Stimulated activated naive CD8-positive, alpha-beta T cell treated with anti-CD3 and anti-CD28 coated beads, Interleukin-15, Interleukin-2, amounts not matched to agents 100 U/mL and 50 U/mL, for 24 hours (primary cell): Measurements from ENCODE around the gene SNAPC3.
A peak's percentile ranks its signal among the peaks of the same experiment; 100 is the strongest.
"Not testable (repeated sequence)": the region's sequence is repeated elsewhere in the genome, so short reads cannot be mapped to it uniquely, and the experiment has no call there.

Experiments
- ATAC-seq: fragments of 150-1000 bp; cut with Tn5 transposase; one replicate; pipeline ENCODE4 v1.10.0; 2021
- DNase-seq: peaks from one replicate; pipeline ENCODE4 v3.0.0; 2021

The SNAPC3 gene

DNA sequence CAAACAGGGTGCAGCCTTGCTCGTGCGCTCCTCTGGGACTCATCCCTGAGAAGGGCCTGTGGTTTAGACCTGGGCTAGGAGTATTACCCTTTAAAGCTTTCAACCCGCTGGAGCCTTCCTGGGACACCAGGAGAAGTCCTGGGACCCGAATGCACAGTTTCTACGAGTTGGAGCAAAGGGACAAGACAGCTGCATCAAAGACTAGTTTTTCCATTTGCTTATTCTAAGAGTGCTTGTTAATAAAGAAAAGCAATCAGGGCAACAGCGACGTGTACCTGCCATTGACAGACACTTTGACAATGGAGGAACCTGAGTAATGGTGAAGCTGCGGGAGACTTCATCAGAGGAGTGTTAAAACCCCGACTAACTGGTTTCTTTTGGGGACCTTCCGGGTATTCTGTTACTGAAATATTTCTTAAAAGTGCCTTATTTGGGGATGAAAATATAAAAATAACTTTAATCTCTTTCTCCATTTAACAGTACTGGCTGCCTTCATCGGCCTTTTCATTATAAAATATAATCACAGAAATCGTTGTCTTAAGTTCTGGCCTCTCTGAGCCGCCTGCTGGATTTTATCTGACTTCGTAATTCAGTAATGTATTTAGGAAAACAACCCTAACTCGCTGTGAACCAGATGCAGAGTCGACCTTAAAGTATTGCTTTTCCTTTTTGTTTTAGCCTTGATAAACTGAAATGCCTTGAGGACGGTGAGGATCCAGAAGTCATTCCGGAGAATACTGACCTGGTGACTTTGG, 732 bp downstream of the SNAPC3 start:
- peak; percentile 10 for ATAC-seq
- DNase-seq = no peak

DNA sequence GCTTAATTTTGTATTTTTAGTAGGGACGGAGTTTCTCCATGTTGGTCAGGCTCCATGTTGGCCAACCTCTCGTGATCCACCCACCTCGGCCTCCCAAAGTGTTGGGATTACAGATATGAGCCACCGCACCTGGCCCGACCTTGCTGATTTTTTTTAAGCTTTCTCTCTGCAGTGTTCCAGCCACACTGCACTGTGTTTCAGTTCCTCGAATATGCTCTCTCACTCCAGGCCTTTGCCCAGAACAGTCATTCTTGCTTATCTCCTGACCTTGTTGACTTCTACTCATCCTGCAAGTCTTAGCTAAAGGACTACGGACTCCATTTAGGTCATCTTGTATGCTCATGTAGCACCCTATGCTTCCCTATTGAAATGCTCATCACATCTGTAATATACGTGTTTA, 3.3 kb downstream of the SNAPC3 start:
- ATAC-seq = no peak
- no peak for DNase-seq

DNA sequence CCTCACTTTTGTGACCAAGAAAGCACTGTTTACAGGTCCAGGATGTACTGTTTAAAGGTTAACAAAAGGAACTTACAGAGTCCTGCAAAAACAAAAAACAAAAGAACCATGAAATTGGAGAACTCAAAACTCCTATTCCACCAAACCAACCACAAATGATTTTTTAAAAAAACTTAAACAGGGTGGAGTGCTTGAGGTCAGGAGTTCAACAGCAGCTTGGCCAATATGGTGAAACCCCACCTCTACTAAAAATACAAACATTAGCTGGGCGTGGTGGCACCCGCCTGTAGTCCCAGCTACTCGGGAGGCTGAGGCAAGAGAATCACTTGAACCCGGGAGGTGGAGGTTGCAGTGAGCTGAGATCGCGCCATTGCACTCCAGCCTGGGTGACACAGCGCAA, 5.0 kb downstream of the SNAPC3 start:
- not testable (repeated sequence) for ATAC-seq, DNase-seq

DNA sequence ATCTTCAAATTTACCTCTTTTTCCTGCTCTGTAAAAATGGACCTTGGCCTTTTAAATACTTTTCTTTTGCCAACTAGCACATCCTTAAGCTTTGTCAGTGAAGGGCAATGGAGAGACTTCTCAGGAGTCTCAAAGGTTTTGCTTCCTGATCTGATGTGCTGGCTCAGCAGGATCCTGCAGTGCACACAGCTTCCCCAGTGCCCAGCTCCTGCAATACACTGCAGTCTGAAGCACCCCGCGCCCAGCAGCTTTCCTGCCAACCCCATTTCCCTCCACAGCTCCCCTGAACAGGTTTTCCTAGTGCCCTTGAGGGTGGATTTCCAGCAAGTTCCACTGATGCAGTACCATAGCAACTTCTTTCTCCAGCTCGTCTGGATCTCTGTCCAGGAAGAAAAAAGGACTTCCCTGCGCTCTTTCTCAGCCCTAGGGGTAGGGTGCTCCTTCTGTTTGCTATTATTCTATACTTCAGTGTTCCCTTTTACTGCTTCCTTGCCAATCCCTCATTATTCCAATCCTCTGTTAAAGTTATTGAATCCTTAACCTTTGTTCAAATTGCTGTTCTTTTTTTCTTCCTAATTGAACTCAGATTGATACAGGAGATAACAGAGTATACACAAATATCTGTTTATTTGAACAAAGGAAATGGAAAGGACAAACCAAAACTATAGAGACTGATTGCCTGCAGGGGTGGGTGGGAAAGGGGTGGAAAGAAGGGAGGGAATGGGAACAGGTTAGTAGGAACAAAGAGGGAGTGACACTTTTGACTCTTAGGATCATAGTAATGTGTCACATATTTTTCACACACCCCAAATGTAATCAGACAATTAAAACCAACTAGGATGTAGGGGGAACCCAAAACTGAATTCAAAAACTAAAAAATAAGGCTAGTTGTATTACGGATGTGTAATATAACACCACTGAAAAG, 8.5 kb downstream of the SNAPC3 start:
- DNase-seq (no peak), ATAC-seq (no peak)

DNA sequence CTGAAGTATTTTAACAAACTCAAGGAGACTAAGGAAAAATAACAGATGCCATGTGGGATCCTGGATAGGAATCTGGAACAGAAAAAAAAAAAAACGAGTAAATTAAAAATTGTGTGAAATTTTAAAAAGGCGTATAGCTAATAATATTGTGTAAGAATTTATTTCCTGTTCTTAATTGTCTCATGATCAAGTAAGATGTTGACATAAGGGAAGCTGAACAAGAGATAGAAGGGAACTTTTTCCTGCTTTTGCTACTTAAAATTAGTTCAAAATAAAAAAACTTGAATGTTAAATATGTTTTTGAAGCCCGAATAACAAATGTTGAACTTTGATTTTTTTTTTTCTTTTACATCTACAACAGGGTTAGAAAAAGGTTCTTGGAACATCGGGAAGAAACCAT, 10.5 kb downstream of the SNAPC3 start:
- DNase-seq (no peak), ATAC-seq (no peak)

DNA sequence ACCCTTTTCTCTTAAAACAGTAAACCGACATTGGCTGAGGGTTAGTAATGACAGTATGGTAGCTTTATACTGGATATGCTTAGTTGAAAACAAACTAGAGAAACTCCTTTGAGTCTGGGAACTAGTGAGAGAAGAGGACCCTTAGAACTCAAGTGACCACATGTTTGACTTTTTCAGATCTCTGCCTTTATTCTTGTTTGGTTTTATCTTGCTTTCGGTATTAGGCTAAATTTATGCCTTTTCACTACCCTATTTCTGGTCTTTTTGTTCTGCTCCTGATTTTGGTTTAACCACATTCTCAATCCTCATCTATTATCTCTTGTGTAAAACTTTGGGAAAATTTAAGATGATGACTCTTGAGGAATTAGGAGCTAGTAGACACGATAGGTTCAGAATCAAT, 11.0 kb downstream of the SNAPC3 start:
- no peak for DNase-seq
- ATAC-seq = no peak

DNA sequence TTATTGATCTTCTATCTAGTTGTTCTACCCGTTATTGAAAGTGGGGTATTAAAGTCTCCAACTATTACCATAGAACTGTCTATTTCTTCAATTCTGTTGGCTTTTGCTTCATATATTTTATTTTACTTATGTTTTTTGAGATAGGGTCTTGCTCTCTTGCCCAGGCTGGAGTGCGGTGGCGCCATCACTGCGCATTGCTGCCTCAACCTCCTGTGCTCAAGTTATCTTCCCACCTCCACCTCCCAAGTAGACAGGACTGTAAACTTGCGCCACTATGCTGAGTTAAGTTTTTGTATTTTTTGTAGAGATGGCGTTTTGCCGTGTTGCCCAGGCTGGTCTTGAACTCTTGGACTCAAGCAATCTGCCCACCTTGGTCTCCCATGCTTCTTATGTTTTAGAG, 16.2 kb downstream of the SNAPC3 start:
- ATAC-seq = no peak
- no peak for DNase-seq

DNA sequence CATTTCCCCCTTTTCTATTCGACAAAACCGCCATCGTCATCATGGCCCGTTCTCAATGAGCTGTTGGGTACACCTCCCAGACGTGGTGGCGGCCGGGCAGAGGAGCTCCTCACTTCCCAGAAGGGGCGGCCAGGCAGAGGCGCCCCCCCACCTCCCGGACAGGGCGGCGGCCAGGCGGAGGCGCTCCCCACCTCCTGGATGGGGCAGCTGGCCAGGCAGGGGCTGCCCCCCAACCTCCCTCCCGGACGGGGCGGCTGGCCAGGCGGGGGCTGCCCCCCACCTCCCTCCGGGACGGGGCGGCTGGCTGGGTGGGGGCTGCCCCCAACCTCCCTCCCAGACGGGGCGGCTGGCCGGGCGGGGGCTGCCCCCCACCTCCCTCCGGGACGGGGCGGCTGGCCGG, 19.2 kb downstream of the SNAPC3 start:
- not testable (repeated sequence) for DNase-seq, ATAC-seq

DNA sequence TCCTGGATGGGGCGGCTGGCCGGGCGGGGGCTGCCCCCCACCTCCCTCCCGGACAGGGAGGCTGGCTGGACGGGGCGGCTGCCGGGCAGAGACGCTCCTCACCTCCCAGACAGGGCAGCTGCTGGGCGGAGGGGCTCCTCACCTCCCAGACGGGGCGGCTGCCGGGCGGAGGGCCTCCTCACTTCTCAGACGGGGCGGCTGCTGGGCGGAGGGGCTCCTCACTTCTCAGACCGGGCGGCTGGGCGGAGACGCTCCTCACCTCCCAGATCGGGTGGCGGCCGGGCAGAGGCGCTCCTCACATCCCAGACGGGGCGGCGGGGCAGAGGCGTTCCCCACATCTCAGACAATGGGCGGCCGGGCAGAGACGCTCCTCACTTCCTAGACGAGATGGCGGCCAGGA, 19.6 kb downstream of the SNAPC3 start:
- not testable (repeated sequence) for DNase-seq, ATAC-seq

DNA sequence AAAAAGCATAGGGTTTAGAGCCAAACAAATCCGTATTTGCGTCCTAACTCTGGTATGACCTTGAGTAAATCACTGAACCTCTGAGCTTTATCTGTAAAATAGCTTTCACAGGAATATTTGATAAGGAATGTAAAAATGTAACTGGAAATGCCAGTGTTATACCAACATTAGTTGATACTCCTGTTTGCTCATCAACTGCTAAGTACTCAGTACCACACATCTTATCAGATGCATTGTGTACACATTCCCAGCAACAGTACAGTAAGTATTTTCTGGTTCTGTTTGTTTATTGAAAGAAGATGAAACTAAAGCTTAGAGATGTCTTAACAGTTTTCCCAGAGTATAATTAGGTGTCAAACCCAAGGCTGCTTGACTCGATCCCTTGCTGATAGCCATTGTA, 21.5 kb downstream of the SNAPC3 start:
- DNase-seq (no peak), ATAC-seq (no peak)

DNA sequence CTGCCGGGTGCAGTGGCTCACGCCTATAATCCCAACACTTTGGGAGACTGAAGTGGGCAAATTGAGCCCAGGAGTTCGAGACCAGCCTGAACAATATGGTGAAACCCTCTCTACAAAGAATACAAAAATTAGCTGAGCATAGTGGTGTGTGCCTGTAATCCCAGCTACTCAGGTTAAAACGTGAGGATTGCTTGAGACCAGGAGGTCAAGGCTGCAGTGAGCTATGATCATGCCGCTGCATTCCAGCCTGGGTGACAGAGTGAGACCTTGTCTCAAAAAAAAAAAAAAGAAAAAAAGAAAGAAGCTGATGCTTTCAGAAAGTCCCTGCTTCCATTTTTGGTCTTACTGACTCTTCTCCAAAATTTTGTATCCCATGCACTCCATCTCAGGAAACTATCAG, 31.3 kb downstream of the SNAPC3 start:
- DNase-seq (no peak), ATAC-seq (no peak)

DNA sequence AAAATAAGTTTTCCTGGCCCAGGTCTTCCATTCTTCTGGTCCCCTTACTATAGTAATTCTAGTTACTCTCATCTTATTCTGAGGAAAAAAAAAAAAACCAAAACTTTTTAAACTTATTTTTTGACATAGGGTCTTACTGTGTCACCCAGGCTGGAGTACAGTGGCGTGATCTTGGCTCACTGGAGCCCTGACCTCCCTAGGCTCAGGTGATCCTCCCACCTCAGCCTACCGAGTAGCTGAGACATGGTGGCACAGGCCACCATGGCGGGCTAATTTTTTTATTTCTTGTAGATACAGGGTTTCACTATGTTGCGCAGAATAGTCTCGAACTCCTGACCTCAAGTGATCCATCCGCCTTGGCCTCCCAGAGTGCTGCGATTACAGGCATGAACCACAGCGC, 38.4 kb downstream of the SNAPC3 start:
- no peak for ATAC-seq
- no peak for DNase-seq

DNA sequence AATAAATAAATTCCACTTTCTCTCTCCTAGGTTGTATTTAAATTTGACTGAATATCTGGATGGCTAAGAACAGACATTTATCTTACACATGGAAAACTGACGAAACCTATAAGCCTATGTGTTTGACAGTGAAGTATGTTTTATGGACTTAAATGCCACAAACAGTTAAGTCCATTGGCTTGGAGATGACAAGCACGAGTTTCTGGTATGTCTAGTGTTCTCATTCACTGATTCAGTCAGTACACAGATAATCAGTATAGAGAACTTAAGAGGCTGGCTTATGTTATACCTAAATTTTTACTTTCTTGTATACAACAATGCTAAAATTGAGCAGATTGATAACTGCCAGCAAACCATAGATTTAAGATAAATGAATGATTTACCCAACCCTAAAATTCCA, 38.9 kb downstream of the SNAPC3 start:
- ATAC-seq = no peak
- DNase-seq = no peak

DNA sequence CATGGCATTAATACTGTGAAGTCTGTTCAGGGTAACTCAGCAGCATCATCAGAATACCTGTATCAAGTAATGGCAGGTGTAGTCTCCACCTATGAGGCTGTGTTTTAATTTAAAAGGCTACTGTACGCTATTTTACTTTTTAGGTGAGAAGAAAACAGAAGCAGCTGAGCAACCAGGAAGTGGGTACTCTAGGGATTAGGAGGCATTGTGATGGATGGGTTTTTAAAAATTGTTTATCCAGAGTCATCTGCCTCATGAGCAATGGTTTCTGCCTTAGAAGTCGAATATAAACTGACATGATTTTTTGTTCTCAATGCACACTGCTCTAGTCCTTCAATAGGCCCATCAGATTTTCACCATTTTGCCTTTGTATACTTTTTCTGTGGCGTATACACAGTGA, 45.5 kb downstream of the SNAPC3 start:
- DNase-seq (no peak), ATAC-seq (no peak)

DNA sequence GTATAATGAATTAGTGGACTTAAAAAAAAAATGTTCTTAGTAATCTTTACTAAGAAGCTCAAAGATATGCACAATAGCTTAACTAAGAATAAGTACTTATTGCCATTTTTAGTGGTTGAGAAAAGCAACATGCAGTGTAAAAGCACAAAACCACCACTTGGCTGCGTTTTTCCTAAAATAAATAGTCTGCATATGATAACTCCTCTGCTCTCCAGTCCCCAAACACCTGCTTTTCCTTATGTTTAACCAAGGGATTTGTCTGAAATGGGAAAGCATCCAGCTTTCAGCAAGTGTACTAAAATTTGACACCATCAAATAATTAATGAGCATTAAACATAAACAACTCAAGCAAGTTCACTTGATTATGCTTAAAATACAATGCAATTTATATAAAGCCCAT, 46.7 kb downstream of the SNAPC3 start:
- no peak for DNase-seq
- no peak for ATAC-seq

DNA sequence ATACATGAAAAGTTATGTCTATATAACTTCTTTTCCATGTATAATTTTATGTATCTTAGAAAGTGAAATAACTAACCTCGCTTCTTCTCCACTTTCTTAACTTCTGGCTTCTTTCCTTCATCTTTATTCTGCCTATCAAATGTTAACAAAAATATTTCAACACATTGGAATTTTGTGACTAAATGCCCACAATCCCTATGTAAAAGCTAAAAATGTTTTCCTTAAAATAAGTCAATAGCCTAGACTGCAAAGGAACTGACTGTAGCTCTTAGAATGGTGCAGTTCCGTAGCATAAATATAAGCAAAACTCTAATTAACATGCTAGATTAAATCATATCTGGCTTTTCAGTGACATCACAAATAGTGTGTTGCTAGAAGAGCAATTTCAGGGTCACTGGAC, 47.2 kb downstream of the SNAPC3 start:
- ATAC-seq = no peak
- no peak for DNase-seq

DNA sequence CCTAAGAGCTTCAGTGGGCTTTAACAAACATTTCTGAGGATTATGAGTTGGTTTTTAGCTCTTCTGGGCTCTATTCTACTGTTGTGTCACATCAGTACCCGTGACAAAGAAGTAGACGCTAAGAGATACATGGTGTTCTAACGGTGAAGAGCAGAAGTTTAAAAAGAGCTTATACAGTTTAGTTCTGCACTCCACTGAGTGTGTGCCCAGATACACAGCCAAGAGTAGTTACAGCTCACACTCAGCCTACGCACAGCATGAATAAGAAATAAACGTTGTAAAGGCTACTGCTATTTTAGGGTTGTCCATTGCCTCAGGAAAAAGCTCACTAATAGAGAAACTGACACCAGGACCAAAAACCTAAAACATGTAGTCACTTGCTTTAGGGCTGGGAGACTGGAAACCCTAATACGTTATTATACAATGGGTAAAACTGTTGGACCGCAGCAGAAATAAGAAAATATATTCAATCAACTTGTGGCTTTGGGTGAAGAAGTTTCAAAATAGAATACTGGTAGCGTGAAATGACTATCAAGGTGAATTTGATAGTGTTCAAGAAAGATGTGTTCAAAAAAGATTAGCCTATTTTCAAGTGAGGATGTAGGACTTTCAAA, 53.4 kb downstream of the SNAPC3 start:
- DNase-seq = no peak

DNA sequence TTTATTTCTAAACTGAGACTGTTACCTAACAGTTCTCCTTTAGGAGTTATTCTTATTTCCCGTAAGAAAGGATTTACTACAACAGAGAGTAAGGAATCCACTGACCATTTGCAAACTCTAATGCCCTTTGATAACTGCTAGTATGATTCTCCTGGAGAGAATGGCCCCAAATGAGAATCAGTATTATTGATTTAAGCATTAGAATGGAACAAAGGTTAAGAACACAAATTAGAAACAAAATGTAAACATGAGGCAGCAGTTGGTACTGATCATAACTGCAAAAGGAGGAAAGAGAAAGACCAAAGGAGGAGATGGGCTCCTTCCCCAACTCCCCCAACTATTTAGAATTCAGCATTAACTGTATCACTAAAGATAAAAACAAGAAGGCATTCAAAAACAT, 57.4 kb downstream of the SNAPC3 start:
- no peak for ATAC-seq

More for the DNA sequence above, 53.4 kb downstream of the SNAPC3 start:
- no peak for ATAC-seq

DNA sequence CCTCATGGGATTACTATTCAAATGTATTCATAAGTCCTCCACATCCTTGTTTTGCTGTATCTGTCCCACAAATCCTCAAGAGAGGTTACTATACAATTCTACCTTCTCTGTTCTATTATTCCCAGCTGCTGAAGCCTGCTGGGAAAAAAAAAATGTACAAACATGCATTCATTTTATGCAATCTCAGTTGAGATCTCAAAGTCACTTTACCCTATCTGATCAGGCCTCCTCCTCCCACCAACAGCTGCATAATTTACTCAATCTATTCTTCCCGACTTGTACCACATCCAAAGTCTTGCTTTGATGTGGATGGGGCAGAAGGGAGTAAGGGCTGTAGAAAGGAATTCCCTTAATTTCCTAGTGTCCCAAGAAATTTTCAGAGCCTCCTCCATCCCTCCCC, 59.5 kb downstream of the SNAPC3 start:
- DNase-seq (no peak), ATAC-seq (no peak)

More for the DNA sequence above, 57.4 kb downstream of the SNAPC3 start:
- no peak for DNase-seq

DNA sequence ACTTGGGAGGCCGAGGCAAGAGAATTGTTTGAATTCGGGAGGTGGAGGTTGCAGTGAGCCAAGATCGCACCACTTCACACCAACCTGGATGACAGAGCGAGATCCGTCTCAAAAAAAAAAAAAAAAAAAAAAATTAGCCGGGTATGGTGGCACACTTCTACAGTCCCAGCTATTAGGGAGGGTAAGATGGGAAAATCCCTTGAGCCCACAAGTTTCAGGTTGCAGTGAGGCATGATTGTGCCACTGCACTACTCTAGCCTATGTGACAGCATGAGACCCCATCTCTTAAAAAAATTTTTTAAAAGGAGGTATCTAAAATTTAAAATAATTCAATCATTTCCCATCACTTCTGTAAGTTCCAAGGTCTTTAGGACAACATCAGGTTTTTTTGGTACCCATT, 62.1 kb downstream of the SNAPC3 start:
- peak; percentile 71 for ATAC-seq

DNA sequence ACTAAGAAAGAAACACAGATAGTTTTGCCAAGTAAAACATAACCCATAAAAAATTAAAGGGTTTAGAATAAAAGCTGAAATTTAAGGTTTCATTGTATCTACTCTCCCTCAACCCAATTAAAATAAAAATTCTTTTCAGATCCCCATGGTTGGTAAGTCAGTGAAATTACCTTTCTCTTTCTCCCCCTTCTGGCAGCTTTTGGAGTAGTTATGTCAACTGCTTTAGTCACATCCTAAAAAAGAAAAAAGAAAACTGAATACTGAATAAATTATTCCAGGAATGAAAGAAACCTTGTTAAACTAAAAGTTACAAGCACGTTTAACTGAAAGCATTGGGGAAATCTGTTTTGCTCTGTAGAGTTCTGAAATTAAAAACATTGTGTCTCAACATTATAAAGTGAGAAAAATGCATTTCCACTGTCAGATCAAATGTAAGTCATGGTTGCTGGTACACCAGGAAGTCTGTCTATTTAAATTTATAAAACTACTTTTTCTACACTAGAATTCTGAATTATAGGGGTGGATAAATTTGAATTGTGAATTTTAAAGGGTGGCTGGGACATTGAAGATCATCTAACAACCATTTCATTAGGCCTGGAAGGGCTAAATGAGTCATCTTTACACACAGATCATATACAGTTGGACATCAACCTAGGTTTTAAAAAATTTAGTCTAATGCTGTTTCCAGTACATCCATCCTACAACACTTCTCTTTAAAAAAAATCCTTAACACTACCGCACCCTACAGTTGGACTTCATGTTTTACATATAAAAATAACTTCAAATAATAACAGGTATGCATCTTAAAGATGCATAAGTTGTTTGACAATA, 63.4 kb downstream of the SNAPC3 start:
- ATAC-seq (no peak), DNase-seq (no peak)

More for the DNA sequence above, 62.1 kb downstream of the SNAPC3 start:
- no peak for DNase-seq

DNA sequence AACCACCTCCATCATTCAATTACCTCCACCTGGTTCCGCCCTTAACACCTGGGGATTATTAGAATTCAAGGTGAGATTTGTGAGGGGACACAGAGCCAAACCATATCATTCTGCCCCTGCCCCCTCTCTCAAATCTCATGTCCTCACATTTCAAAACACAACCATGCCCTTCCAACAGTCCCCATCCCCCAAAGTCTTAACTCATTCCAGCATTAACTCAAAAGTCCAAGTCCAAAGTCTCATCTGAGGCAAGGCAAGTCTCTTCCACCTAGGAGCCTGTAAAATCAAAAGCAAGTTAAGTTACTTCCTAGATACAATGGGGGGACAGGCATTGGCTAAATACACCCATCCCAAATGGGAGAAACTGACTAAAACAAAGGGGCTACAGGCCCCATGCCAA, 69.3 kb downstream of the SNAPC3 start:
- ATAC-seq = no peak

More for the DNA sequence above, 69.3 kb downstream of the SNAPC3 start:
- no peak for DNase-seq
